IPS-18c (cell line): ENCODE data around the gene RTP2.

ENCODE experiments used
- H3K4me3 ChIP-seq: 2 replicates; pipeline ENCODE4 v1.7.0; 2013; ENCODE audit warnings: low read depth, mild to moderate bottlenecking, low read length, moderate library complexity; ENCODE audit not compliant: insufficient read depth
- H3K9me3 ChIP-seq: one replicate; pipeline ENCODE4 v1.6.1; 2013; ENCODE audit warnings: mild to moderate bottlenecking, low read length, moderate library complexity; ENCODE audit not compliant: control insufficient read depth, insufficient read depth

Gene RTP2, protein sequence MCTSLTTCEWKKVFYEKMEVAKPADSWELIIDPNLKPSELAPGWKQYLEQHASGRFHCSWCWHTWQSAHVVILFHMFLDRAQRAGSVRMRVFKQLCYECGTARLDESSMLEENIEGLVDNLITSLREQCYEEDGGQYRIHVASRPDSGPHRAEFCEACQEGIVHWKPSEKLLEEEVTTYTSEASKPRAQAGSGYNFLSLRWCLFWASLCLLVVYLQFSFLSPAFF

DNA sequence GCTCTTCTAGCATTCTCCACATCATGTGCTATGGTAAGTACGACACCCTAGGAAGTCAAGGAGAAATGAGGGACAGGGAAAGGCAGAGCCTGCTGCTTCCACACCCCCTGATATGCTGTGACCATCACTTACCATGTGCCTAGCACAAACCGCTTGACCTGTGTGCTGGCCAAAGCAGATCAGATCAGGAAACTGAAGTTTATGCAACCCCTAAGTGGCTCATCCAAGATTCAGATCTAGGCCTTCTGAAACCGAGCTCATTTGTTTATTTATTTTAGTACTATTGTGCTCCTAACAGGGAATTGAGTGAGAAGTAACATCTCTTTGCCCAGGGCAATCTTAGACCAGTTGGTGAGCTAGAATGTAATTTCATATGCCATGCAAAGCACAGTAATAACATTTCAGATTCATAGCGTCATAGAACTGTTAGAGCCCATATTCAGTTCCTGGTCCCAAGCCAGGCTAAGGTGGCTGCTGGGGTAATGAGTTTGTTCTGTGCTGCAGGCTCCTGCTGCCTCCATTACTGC lies at the start of gene RTP2:
TSS of gene RTP2 (minus strand) at position 51 of the 527 bp plus-strand sequence. CDS start 429 bp downstream, outside the sequence.
- Histone ChIP-seq H3K4me3 (no peak within 1 kb of the TSS), H3K9me3 (no peaks in the 10 kb centered on the region)

DNA sequence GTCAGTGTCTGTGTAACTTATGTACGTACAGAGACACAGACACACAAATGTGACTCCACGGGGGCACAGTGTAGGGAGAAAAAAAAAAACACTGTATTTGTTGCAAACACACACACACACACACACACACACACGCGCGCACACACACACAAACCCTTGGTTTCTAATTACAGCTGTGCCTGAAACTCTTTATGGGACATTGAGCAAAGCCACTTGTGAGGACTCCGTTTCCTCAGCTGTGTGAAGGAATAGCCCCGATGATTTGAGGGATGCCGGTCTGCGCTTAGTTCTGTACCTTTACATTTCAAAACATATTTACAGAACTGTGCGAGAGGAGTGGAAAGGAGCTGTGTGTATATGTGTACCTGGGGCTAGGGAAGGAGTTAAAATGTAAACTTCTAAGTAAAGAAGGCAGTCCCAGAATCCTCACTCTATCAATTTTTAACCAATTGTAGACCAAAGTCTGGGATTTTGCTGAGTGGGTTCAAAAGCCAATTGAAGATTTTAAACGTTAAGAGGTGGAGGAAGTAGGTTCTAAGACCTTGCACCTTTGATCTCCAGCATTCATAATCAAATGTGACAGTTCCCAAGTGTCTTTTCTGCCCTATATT lies 48.3 kb upstream of the RTP2 start:
- Histone ChIP-seq H3K9me3 (no peaks in the 10 kb centered on the region), H3K4me3 (no peak overlapping the region; the same call in 1 of the 2 replicates)

DNA sequence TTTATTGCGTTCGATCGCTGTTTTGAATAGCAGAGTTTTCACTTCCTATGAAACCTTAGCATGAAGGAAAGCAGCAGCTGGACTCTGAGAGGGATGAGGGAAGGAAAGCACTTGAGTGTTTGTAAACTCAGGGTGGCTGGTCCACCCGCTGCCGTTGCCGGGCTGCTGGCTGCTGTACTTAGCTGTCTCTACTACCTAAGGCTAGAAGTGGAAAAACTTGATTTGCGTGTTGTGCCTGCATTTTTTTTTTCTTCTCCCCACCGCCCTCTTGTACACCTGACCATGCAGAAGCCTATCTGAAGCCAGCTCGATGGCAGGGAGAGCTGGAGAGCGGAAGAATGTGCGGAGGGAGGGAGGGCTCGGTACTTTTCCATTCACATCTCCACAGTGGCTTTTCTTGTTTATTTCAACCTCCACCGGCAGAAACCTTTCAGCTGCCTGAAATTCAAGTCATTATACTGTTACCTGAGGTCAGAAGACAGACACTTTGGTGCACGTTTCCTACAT lies 47.7 kb upstream of the RTP2 start:
- Histone ChIP-seq H3K9me3 (no peaks in the 10 kb centered on the region), H3K4me3 (no peak overlapping the region; the same call in 1 of the 2 replicates)

DNA sequence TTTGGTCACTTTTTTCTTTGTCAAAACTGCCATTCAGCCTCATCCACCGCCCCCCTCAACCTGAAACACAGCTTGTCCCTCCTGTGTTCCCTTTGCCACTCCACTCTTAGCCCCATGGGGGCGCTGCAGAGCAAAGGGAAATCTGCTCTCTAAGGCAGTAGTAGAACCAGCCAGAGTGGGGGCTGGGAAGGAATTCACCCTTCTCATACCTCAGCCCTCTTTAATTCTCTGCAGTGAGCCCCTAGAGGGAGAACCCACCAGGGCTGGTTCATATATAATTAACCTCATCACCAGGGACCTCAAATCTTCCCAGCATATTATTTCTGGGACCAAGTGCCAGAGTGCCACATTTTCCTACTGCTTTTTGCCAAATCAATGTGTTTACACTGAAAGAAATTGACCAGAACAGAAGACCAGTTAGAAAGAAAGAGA lies 45.7 kb upstream of the RTP2 start:
- peaks cover 2% of the 10 kb centered on the region for H3K9me3 ChIP-seq
- H3K4me3 ChIP-seq: no peak overlapping the region

DNA sequence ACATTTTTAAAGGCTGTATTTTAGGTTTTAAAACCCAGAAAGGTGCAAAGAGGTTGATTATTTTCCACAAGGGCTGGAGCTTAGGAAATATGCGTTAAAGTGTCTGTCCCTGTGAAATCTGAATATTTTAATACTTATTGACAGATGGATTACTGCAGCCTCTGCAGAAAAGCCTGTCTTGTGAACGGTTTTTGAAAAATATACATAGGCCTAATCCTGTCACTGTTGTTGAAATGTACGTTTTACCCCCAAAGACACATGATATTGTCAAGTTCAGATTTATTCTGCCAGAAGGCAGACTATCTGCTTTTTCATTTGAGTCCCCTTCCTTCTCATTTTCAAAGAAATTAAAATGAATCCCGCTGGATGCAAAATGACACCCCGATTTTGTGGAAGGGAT lies 45.1 kb upstream of the RTP2 start:
- no peak overlapping the region for H3K4me3 ChIP-seq
- H3K9me3 ChIP-seq: peaks cover 2% of the 10 kb centered on the region

DNA sequence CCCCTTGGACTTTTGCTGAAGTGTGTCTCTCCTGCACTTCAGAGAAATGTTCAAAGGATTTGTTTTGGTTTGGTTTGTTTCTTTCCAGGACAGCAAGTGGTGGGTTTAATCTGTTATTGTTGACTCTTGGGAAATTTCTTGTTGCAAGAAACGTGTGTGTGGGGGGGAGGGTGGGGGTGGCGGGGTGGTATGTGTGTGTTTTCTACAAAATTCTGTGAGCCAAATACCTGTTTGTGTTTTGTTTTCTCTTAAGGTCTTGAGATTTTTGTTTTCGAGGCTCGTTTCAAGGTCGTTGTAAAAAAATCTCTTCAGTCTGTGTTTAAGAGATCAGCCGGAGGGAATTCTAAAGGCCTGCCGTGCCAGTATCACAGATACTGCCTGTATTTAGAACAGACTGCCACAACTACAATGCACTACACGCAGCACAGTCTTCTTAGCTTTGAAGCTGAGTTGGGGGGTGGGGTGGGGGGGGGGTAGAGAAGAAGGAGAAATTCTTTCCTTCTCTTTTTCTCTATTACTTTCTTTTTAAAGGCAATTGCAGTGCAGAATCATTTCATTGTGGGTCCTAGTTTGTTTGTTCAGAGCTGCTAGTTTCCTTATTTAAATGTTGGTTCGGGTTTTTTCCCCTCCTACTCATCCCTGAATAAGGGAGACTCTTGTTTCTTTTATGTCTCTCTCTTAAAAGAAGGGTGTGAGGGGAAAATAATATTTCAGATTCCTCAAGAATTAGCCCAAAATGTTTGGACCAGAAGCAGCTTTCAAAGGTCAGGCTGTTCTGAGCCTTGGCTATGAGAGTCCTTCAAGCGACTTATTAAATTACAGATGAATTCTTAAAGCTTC lies 44.3 kb upstream of the RTP2 start:
- H3K4me3 ChIP-seq: peak overlapping the region; percentile 56; the same call in 1 of the 2 replicates
- H3K9me3 ChIP-seq: peaks cover 2% of the 10 kb centered on the region

DNA sequence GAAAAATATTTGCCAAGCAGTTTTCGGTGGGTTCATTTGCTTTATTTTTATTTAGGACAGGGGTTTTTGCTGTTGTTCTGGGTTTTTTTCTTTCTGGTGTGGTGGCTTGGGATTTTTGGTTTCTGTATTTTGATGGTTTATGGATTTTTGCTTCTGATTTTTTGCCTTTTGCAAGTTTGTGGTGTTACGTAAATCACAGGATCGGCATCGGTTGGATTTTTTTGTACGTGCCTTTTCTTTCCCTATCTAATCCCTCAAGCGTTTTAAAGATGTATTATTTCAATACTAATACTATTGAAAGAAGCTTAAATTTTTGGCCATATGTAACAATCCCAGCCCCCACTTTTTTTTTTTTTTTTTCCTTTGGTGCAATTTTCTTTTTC lies 43.7 kb upstream of the RTP2 start:
- Histone ChIP-seq H3K9me3 (peaks cover 2% of the 10 kb centered on the region), H3K4me3 (peak overlapping the region; percentile 56)

DNA sequence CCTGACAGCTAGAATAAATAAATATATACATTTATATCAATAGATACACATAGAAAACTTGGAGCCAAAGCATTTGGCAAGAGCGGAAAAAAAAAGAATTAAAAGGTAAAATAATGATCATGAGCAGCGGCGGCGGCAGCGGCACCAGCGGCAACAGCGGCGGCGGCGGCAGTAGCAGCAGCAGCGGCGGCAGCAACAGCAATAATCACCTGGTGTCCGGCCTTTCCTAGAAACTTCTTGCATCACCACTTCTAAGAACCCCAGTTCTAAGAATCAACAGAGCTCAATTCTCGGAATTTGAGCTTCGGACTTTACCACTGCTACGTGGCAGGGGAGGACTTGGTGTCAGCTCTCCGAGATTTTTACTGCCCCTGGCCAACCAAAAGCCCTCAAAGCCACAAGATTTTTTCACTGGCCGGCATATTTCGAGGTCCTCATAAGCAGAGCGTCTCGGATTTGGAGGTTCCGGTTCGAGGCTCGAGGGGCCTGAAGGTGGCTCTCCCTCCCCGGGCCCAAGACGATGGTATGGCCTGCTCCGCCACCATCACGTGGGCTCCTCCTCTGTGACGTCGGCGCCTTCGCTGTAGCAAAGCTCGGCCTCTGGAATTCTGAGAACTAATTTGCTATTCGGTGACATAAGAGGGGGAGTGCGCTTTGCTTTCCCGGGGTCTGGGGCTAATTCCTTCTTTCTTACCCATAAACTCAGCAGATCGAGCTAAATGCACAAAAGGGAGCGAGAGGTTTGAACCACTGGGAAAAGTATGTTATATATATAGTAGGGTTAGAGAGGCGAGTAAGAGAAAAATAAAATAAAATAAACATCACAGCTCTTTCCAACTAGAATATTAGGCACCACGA lies 43.1 kb upstream of the RTP2 start, which contains the start of gene BCL6:
TSS of gene BCL6 (minus strand) at position 268 of the 858 bp plus-strand sequence. CDS start 11,775 bp downstream, outside the sequence.
- Histone ChIP-seq H3K4me3 (peak within 1 kb of the TSS; percentile 82), H3K9me3 (peaks cover 2% of the 10 kb centered on the region)

DNA sequence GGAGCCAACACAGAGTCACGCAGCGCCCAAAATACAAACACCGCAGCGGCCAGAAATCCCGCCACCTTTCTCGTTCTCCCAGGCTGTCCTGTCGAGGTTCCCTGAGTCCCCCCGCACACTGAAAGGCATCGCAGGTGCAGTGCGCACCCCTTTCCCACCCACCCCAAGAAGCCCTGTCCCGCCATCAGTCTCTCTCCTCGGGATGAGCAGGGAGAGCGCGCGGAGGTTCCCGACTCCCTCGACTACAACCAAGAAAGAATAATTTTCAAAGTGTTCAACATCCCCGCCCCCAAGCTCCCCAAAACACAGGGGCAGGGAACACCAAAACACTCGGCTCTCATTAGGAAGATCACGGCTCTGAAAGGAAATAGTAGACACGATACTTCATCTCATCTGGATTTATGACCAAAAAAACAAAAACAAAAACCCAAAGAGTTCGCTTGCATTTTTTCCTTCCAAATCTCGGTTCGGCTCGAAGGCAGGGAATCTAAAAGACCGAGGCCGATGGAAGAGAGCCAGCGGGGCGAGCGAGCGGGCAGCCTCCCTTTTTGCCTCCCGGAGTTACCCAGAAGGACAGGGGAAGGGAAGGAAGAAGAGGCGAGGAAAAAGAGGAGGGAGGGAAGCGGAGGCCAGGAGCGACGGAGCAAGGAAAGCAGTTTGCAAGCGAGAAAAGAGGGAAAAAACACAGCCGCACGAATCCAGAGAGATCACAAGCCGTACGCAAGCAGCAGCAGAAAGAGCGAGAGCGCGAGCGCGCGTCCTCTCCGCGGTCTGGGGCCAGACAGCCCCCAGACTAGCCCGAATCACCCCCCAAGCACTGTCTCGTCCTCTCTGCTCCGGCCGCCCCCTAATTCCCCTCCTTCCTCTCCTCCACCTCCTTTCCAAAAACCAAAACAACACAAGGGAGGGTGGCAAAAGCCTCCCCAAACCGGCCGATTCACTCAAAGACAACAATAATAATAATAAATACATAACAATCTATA lies 42.1 kb upstream of the RTP2 start:
- H3K9me3 ChIP-seq: peaks cover 2% of the 10 kb centered on the region
- peak overlapping the region; percentile 82 for H3K4me3 ChIP-seq

DNA sequence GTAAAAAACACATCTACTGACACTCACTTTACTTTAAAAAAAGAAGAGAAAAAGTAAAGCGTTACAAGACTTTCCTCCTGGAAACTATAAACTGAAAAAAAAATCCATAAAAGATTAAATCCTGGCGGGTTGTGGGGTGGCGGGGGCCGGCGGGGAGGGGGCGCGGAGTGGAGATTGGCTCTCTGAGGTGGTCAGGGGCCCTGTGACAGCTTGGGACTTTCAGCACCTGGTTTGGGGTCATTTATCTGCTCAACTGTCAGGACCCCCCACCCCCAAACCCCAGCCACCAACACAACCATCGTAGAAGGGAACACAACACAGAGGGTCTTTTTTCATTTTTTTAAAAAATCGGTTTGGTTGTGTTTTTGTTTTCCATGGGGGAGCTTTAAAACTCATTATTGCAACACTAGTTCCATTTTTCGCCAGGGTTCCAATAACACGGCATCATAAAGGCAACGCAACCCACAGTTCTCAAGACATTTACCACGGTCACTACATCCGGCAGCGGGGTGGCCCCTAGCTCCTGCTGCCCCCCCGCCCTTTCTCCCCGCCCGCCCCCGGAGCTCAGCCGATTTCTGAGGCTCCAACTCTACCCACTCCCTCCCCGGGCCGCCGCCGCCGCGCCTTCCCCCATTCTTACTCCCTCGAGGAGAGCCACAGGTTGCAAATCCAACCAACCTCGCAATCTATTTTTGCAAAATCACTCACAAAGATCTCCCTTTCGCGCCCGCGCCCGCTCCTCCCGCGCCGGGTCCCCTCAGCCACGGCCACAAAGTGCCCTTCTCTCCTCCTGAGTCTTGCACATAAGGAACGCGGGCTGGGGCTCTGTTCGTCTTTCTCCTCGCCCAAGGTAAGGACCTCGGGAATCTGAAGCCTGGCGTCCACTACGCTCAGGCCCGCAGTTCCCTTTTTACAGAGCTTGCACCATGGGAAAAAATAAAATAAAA lies 41.1 kb upstream of the RTP2 start:
- peaks cover 2% of the 10 kb centered on the region for H3K9me3 ChIP-seq
- H3K4me3 ChIP-seq: peak overlapping the region; percentile 82

DNA sequence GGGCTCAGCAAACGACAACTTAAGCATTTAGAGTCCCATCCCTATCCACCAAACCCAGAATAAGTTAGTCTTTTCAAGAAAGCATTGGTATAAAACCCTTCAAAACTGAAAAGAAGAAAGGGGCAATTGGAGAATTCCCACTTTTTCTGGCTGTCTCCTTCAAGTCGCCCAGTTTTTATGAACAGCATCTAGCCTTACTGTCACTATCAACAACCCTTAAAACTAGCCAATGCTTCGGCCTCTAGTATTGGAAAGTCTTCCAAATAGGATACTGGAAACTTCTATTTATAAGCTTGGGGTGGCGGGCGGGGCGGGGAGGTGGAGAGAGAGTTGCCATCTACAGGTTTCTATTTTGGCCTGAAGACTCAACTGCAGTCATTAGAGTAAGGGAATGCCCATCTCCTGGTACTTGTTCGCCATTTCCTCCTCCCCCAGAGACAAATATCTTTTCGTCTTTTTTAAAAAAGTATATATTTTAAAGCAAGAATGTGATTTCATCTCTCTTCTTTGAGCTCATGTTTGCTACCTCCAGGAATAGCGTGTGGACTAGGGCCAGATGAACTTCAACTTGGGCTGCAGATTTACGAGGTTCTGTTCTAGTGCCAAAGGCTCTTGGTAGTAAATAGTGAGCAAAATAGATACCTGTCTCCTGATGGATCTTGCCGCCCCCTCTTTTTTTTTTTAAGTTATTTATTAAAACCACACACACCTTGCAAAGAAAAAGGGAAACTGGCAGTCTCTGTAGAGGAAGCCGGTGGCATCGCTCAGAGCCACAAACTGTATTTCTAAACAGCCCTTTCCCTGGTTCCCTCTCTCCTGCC lies 40.2 kb upstream of the RTP2 start:
- peak overlapping the region; percentile 21; the same call in 1 of the 2 replicates for H3K4me3 ChIP-seq

DNA sequence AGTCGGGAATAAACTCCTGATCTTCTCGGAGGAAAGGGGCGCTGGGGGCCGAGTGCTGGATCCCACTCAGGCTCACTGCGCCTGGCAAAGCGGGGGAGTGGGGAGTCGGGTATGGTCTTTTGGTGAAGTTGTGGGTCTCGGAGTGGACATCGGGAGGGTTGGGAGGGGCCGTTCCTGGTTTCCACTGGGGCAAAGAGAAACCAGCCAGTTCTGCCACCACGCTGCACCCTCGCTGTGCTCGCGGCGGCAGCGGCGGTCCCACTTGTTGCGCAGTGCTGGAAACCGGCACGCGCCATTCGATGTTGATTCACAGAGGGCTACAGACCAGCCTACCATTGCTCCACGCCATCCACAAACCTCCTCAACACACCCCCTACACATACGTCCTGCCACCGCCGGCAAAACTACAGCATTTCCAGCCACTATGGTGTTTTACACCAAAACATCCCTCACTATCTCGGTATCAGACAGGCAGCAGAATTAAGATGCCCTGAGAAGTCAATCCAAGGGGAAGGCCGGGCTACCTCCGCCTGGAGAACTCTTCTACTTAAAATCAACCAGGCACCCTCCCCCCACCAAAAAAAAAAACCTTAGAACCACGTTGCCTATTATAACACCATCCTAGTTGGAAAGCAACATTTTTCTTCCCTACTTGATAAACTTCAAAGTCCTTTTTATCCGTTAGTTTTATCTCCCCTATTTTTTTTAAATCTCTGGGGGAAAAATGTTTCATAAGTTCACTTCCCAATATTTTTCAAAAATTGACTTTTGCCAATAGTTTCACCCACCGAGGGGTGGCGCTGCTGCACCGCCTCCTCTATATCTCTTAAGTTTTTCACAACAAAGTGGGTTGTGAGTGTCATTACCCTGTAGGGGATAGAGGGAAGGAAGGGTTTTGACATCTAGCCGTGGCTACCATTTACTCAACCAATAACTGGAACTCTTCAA lies 39.3 kb upstream of the RTP2 start:
- Histone ChIP-seq H3K9me3 (peaks cover 2% of the 10 kb centered on the region), H3K4me3 (peak overlapping the region; percentile 69)

More for the DNA sequence above, 40.2 kb upstream of the RTP2 start:
- H3K9me3 ChIP-seq: peaks cover 2% of the 10 kb centered on the region
